Coronary artery (tissue), 2 donors: Measurements from ENCODE around the gene NIF3L1.

Experiments used
- DNase-seq: peaks from one replicate; pipeline ENCODE4 v3.0.0-alpha.2; 2017; ENCODE audit warnings: low spot score
- H3K27ac ChIP-seq, 2 donors: fragments of 200-600 bp; sonication (generic); one replicate each; pipeline ENCODE4 v1.5.1; 2016 to 2019
- H3K4me3 ChIP-seq: fragments of 200-600 bp; sonication (generic); 2 replicates; pipeline ENCODE4 v1.5.1; 2016; ENCODE audit warnings: mild to moderate bottlenecking, moderate library complexity
- CTCF ChIP-seq: fragments of 200-600 bp; sonication (generic); IDR thresholded peaks from one replicate; pipeline ENCODE4 v1.5.1; 2019; ENCODE audit warnings: antibody characterized with exemption

The NIF3L1 gene

GRCh38 chr2:200909958-200910357, 20.8 kb downstream of the NIF3L1 start:
- no peak for DNase-seq
- no peak for TF ChIP-seq CTCF
- Histone ChIP-seq H3K4me3 (no peak overlapping the region), H3K27ac (no peak overlapping the region)

GRCh38 chr2:200913654-200914053, 24.5 kb downstream of the NIF3L1 start:
- H3K4me3 ChIP-seq, result no peak overlapping the region
- no peak overlapping the region for H3K27ac ChIP-seq
- TF ChIP-seq CTCF, result no peak
- DNase-seq, result no peak

GRCh38 chr2:200922439-200922838, 33.3 kb downstream of the NIF3L1 start:
- Histone ChIP-seq H3K27ac (no peak overlapping the region), H3K4me3 (no peak overlapping the region)
- DNase-seq, result no peak
- no peak for TF ChIP-seq CTCF

GRCh38 chr2:200929334-200930249, 40.4 kb downstream of the NIF3L1 start:
- TF ChIP-seq CTCF, result no peak
- no peak for DNase-seq
- Histone ChIP-seq H3K27ac (no peak overlapping the region), H3K4me3 (no peak overlapping the region)

GRCh38 chr2:200930947-200931626, 41.9 kb downstream of the NIF3L1 start:
- H3K27ac ChIP-seq, result no peak overlapping the region
- DNase-seq, result no peak

GRCh38 chr2:200939832-200940231, 50.7 kb downstream of the NIF3L1 start:
- no peak for DNase-seq
- H3K4me3 ChIP-seq, result no peak overlapping the region
- TF ChIP-seq CTCF, result no peak
- no peak overlapping the region for H3K27ac ChIP-seq

More at GRCh38 chr2:200930947-200931626, 41.9 kb downstream of the NIF3L1 start:
- H3K4me3 ChIP-seq, result no peak overlapping the region
- no peak for TF ChIP-seq CTCF
